DND-41 (cell line): ENCODE data around the gene WDR59.
"Not testable (repeated sequence)": the region's sequence is repeated elsewhere in the genome, so short reads cannot be mapped to it uniquely, and the experiment has no call there.

Experiments
- ATAC-seq: fragments of 200-7000 bp; cut with Tn5 transposase; 3 replicates; pipeline ENCODE4 v1.9.1; 2021; ENCODE audit warnings: low read depth; ENCODE audit not compliant: insufficient read depth
- DNase-seq: peaks from one replicate; pipeline ENCODE4 v3.0.0-alpha.2; 2020
- H2AFZ ChIP-seq: 2 replicates; pipeline ENCODE4 v1.6.0; 2012; ENCODE audit warnings: low read depth, low read length
- H3K27ac ChIP-seq: 2 replicates; pipeline ENCODE4 v1.5.1; 2012; ENCODE audit warnings: low read length, inconsistent platforms
- H3K27me3 ChIP-seq: fragments of 200-600 bp; sonication (generic); 2 replicates; pipeline ENCODE4 v1.6.0; 2012; ENCODE audit warnings: low read length, mild to moderate bottlenecking, inconsistent platforms; ENCODE audit not compliant: insufficient read depth, poor library complexity
- H3K36me3 ChIP-seq: 2 replicates; pipeline ENCODE4 v1.5.1; 2012; ENCODE audit warnings: low read length, inconsistent platforms; ENCODE audit not compliant: insufficient read depth
- H3K4me1 ChIP-seq: 2 replicates; pipeline ENCODE4 v1.5.1; 2012; ENCODE audit warnings: mild to moderate bottlenecking, low read length; ENCODE audit not compliant: insufficient read depth
- H3K4me2 ChIP-seq: 2 replicates; pipeline ENCODE4 v1.6.0; 2012; ENCODE audit warnings: mild to moderate bottlenecking, moderate library complexity, low read length, inconsistent platforms; ENCODE audit not compliant: insufficient read depth
- H3K4me3 ChIP-seq, 2 experiments: fragments of 200-600 bp in 1 of 2; shearing (Covaris generic) in 1 of 2; 2 replicates each; pipeline ENCODE4 v1.5.1; 2012 to 2016; ENCODE audit warnings: inconsistent platforms in 2 of 2, low read length in 2 of 2, mild to moderate bottlenecking in 2 of 2, low read depth in 1 of 2, moderate library complexity in 1 of 2
- H3K79me2 ChIP-seq: 2 replicates; pipeline ENCODE4 v1.6.0; 2012; ENCODE audit warnings: low read length, inconsistent platforms; ENCODE audit not compliant: insufficient read depth
- H3K9ac ChIP-seq: 2 replicates; pipeline ENCODE4 v1.6.0; 2012; ENCODE audit warnings: low read depth, mild to moderate bottlenecking, inconsistent platforms, low read length, moderate library complexity
- H3K9me3 ChIP-seq: 2 replicates; pipeline ENCODE4 v1.5.1; 2012; ENCODE audit warnings: low read length, moderate library complexity, mild to moderate bottlenecking, inconsistent platforms; ENCODE audit not compliant: insufficient read depth, severe bottlenecking
- H4K20me1 ChIP-seq: 2 replicates; pipeline ENCODE4 v1.6.0; 2012; ENCODE audit warnings: low read length; ENCODE audit not compliant: insufficient read depth
- CTCF ChIP-seq: IDR thresholded peaks from 2 replicates; pipeline ENCODE4 v1.5.1; 2012; ENCODE audit warnings: borderline replicate concordance, low read length, moderate library complexity, mild to moderate bottlenecking; ENCODE audit not compliant: poor library complexity, severe bottlenecking; ENCODE audit errors: extremely low read depth
- EZH2 ChIP-seq: IDR thresholded peaks from 3 replicates; pipeline ENCODE4 v1.6.1; 2012; ENCODE audit warnings: borderline replicate concordance, low read depth, mild to moderate bottlenecking, moderate library complexity, low read length, inconsistent platforms; ENCODE audit not compliant: severe bottlenecking

WDR59 gene

GRCh38 chr16:74844041-74844980 is 140.6 kb downstream of the WDR59 start:
- no peaks in the 10 kb centered on the region for H3K36me3 ChIP-seq
- H3K9ac ChIP-seq = no peak overlapping the region
- no peak for ATAC-seq
- no peak for DNase-seq
- no peaks in the 10 kb centered on the region for H3K27me3 ChIP-seq
- H3K9me3 ChIP-seq = no peaks in the 10 kb centered on the region
- no peaks in the 10 kb centered on the region for H4K20me1 ChIP-seq
- no peak for TF ChIP-seq EZH2
- no peak for TF ChIP-seq CTCF
- no peak overlapping the region for H2AFZ ChIP-seq
- H3K79me2 ChIP-seq = no peaks in the 10 kb centered on the region
- peaks cover 25% of the 10 kb centered on the region for H3K4me1 ChIP-seq
- H3K27ac ChIP-seq = no peak overlapping the region
- no peak overlapping the region for H3K4me2 ChIP-seq
- no peak overlapping the region for H3K4me3 ChIP-seq

- not testable (repeated sequence) for H4K20me1 ChIP-seq, H3K27me3 ChIP-seq, H3K9me3 ChIP-seq, H3K36me3 ChIP-seq, DNase-seq, ATAC-seq, H2AFZ ChIP-seq, H3K79me2 ChIP-seq
- Histone ChIP-seq H3K4me3 (peak overlapping the region in 1 of 2 experiments; percentile 11; a peak in 1 of 4 replicates), H3K4me1 (peaks cover 25% of the 10 kb centered on the region), H3K27ac (peak overlapping the region; percentile 10; the same call in 1 of the 2 replicates), H3K9ac (0 out of 2 replicates have a peak overlapping the region, but pooled peaks have one; percentile 4), H3K4me2 (peak overlapping the region; percentile 35)
These were observed 141.4 kb downstream of the WDR59 start for GRCh38 chr16:74843381-74844035.

- Histone ChIP-seq H4K20me1 (no peaks in the 10 kb centered on the region), H3K9ac (peak overlapping the region; percentile 7), H3K79me2 (no peaks in the 10 kb centered on the region), H3K9me3 (no peaks in the 10 kb centered on the region), H3K36me3 (no peaks in the 10 kb centered on the region), H3K27me3 (no peaks in the 10 kb centered on the region), H3K4me3 (no peak overlapping the region), H3K4me2 (peak overlapping the region; percentile 35), H2AFZ (no peak overlapping the region), H3K27ac (no peak overlapping the region), H3K4me1 (peaks cover 25% of the 10 kb centered on the region)
- DNase-seq = peak; percentile 53
- peak; percentile 92 for ATAC-seq
- no peak for TF ChIP-seq CTCF
These were observed 142.5 kb downstream of the WDR59 start for GRCh38 chr16:74842413-74842812.

GRCh38 chr16:74841904-74842303 is 143.0 kb downstream of the WDR59 start:
- no peaks in the 10 kb centered on the region for H3K9me3 ChIP-seq
- DNase-seq = no peak
- H3K4me1 ChIP-seq = peaks cover 25% of the 10 kb centered on the region
- H4K20me1 ChIP-seq = no peaks in the 10 kb centered on the region
- H3K79me2 ChIP-seq = no peaks in the 10 kb centered on the region
- H3K27me3 ChIP-seq = no peaks in the 10 kb centered on the region
- no peak overlapping the region for H3K27ac ChIP-seq
- no peak overlapping the region for H3K4me2 ChIP-seq
- TF ChIP-seq EZH2 (no peak), CTCF (no peak)
- H3K4me3 ChIP-seq = no peak overlapping the region
- no peak overlapping the region for H2AFZ ChIP-seq
- no peaks in the 10 kb centered on the region for H3K36me3 ChIP-seq
- H3K9ac ChIP-seq = peak overlapping the region; percentile 7; the same call in 1 of the 2 replicates
- no peak for ATAC-seq
